D721Med (cell line): ENCODE data around the gene CLSTN2.

ENCODE experiments used
- DNase-seq: peaks from one replicate; pipeline ENCODE4 v3.0.0; 2011; ENCODE audit warnings: low spot score; ENCODE audit not compliant: insufficient read length
- FAIRE-seq: peaks from 2 replicates; lab custom pipeline; 2011; peaks lifted over from hg19 to GRCh38; lab: Jason Lieb, UNC
- CTCF ChIP-seq: IDR thresholded peaks from 2 replicates; pipeline ENCODE4 v1.5.1; 2012; ENCODE audit warnings: mild to moderate bottlenecking, control low read depth; ENCODE audit not compliant: insufficient read depth; ENCODE audit errors: missing control alignments

Gene CLSTN2

GRCh38 chr3:140176526-140176925 lies 241.5 kb downstream of the CLSTN2 start:
- no peak for DNase-seq
- FAIRE-seq: no peak
- TF ChIP-seq CTCF: no peak

GRCh38 chr3:140177943-140178342 lies 243.0 kb downstream of the CLSTN2 start:
- no peak for FAIRE-seq

GRCh38 chr3:140178482-140178881 lies 243.5 kb downstream of the CLSTN2 start:
- no peak for TF ChIP-seq CTCF
- DNase-seq (no peak), FAIRE-seq (no peak)

More at GRCh38 chr3:140177943-140178342, 243.0 kb downstream of the CLSTN2 start:
- no peak for TF ChIP-seq CTCF
- DNase-seq: no peak

GRCh38 chr3:140180603-140181002 lies 245.6 kb downstream of the CLSTN2 start:
- FAIRE-seq: no peak
- TF ChIP-seq CTCF: no peak
- no peak for DNase-seq

- FAIRE-seq (no peak), DNase-seq (no peak)
- no peak for TF ChIP-seq CTCF
Observed at GRCh38 chr3:140185375-140185774, 250.4 kb downstream of the CLSTN2 start.

- no peak for TF ChIP-seq CTCF
- DNase-seq (no peak), FAIRE-seq (no peak)
Observed at GRCh38 chr3:140186421-140186920, 251.5 kb downstream of the CLSTN2 start.

GRCh38 chr3:140187028-140187427 lies 252.0 kb downstream of the CLSTN2 start:
- no peak for TF ChIP-seq CTCF
- DNase-seq: no peak
- FAIRE-seq: no peak
